BJ (cell line): ENCODE results near the gene DISP2. TPM values are rescaled to one million over a fixed set of nuclear protein-coding genes. Genes with fewer than 3 reads are reported as not detected.

ENCODE experiments used
- CTCF ChIA-PET: fragments of 350-600 bp; formaldehyde crosslinking; extraction: SDS; loops from one replicate; lab custom pipeline; 2021; ENCODE audit warnings: antibody characterized with exemption, inconsistent platforms; lab: Yijun Ruan, JAX
- POLR2A ChIA-PET: fragments of 300-600 bp; sonication (Branson Sonifier 250); formaldehyde crosslinking; extraction: SDS; loops from one replicate; lab custom pipeline; 2021; ENCODE audit warnings: antibody characterized with exemption; lab: Charles Lee
- DNase-seq: peaks from one replicate; pipeline ENCODE4 v3.0.0-alpha.2; 2011; ENCODE audit warnings: low read depth
- H3K27me3 ChIP-seq: 2 replicates; pipeline ENCODE4 v1.6.0; 2011; ENCODE audit warnings: low read length; ENCODE audit not compliant: control insufficient read depth, insufficient read depth
- H3K36me3 ChIP-seq: 2 replicates; pipeline ENCODE4 v1.5.1; 2011; ENCODE audit warnings: low read length; ENCODE audit not compliant: control insufficient read depth, insufficient read depth
- H3K4me3 ChIP-seq: 2 replicates; pipeline ENCODE4 v1.5.1; 2011; ENCODE audit warnings: low read depth, mild to moderate bottlenecking, control low read depth, low read length
- polyA plus RNA-seq: library from polyadenylated mRNA; depleted of rRNA; stranded (reverse); fragments of >200 nt; gene quantifications from 2 replicates; pipeline ENCODE4 v1.2.3, GENCODE V29; 2011
- TF ChIP-seq, protein P1 (sequence below): IDR thresholded peaks from 2 replicates; pipeline ENCODE4 v1.5.1; 2011; ENCODE audit warnings: low read depth, mild to moderate bottlenecking, control low read depth, inconsistent platforms, low read length, moderate library complexity; ENCODE audit not compliant: insufficient read depth

Gene DISP2
- polyA plus RNA-seq, 1 experiment, result 0.16 TPM

DNA sequence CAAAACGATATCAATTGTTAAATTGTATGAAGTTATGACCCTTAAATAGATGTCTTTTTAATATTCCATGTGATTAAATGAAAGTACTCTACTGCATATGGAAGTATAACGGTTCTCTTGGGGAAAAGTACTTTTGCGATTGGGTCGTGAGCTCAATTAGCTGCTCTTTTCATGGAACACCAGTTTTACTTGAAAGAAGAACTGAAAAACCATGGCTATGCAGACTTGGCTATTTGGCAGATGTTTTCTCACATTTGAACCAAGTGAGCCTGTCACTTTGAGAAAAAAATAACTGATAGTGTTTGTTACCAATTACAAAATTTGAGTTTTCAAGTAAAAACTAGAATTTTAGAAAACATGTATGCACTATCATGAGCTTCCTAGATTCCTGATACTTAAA, 40.4 kb upstream of the DISP2 start:
- POLR2A ChIA-PET, result no interaction called here
- CTCF ChIA-PET, result interaction anchor here (1.8 to 11.9 kb wide), 5 partner anchors 9 to 104 kb away, joined by 3 to 127 read pairs (median 7); partner anchors contain the start of genes CCDC9B and PLCB2

DNA sequence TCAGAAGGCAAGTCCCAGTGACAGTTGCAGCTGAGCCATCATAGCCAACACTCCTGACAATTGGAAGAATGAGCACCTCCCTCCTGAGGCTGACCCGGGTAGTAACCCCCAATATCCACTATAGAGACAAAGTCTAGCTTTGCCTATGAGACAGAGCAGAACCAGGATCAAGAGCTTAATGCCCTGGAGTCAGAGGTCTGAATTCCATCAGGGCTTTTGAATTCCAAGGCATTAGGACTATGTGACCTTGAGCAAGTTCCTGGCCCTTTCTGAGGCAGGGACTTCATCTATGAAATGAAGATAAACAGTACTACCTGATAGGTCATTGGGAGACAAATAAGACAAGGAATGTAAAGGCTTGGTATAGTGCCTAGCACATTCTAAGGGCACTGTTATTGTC, 37.6 kb upstream of the DISP2 start:
- POLR2A ChIA-PET, result no interaction called here
- CTCF ChIA-PET, result interaction anchor here (0.7 to 8.1 kb wide), 17 partner anchors 8 to 111 kb away, joined by 3 to 124 read pairs (median 4); partner anchors contain the start of gene CCDC9B
- no peaks in the 10 kb centered on the region; the same call in 1 of the 2 replicates for H3K27me3 ChIP-seq
- no peaks in the 10 kb centered on the region for H3K36me3 ChIP-seq
- DNase-seq, result no peak
- TF ChIP-seq, protein P1, sequence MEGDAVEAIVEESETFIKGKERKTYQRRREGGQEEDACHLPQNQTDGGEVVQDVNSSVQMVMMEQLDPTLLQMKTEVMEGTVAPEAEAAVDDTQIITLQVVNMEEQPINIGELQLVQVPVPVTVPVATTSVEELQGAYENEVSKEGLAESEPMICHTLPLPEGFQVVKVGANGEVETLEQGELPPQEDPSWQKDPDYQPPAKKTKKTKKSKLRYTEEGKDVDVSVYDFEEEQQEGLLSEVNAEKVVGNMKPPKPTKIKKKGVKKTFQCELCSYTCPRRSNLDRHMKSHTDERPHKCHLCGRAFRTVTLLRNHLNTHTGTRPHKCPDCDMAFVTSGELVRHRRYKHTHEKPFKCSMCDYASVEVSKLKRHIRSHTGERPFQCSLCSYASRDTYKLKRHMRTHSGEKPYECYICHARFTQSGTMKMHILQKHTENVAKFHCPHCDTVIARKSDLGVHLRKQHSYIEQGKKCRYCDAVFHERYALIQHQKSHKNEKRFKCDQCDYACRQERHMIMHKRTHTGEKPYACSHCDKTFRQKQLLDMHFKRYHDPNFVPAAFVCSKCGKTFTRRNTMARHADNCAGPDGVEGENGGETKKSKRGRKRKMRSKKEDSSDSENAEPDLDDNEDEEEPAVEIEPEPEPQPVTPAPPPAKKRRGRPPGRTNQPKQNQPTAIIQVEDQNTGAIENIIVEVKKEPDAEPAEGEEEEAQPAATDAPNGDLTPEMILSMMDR, result no peak
- H3K4me3 ChIP-seq, result no peak overlapping the region

More for the DNA sequence above, 40.4 kb upstream of the DISP2 start:
- TF ChIP-seq, protein P1, result no peak
- H3K4me3 ChIP-seq, result no peak overlapping the region
- no peak for DNase-seq
- H3K27me3 ChIP-seq, result no peaks in the 10 kb centered on the region; the same call in 1 of the 2 replicates
- H3K36me3 ChIP-seq, result no peaks in the 10 kb centered on the region

DNA sequence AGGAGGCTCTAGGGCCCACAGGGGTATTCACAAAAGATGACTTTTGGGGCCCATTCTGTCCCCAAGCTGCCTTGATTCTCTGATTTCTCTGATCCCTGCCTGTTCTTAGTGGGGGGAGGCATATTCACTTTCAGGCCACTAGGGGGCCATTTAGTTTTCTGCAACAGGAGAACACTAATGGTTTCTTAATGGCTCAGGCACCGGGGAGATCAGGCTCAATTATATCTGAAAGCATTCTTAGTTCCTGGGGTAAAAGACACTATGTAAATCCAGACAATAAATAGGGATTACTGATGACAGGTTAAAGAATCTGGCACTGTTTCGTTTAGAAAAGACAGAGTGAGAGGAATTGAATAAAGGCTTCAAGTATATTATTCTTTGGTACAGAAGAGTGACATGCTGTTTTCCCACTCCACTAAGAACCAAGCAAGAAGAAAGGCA, 37.1 kb upstream of the DISP2 start:
- ChIA-PET POLR2A (no interaction called here), CTCF (interaction anchor here (0.6 to 8.1 kb wide), 17 partner anchors 10 to 110 kb away, joined by 3 to 124 read pairs (median 4); partner anchors contain the start of gene CCDC9B)
- no peak overlapping the region for H3K4me3 ChIP-seq
- no peaks in the 10 kb centered on the region; the same call in 1 of the 2 replicates for H3K27me3 ChIP-seq
- H3K36me3 ChIP-seq, result no peaks in the 10 kb centered on the region
- TF ChIP-seq, protein P1, result peak; percentile 91
- no peak for DNase-seq

DNA sequence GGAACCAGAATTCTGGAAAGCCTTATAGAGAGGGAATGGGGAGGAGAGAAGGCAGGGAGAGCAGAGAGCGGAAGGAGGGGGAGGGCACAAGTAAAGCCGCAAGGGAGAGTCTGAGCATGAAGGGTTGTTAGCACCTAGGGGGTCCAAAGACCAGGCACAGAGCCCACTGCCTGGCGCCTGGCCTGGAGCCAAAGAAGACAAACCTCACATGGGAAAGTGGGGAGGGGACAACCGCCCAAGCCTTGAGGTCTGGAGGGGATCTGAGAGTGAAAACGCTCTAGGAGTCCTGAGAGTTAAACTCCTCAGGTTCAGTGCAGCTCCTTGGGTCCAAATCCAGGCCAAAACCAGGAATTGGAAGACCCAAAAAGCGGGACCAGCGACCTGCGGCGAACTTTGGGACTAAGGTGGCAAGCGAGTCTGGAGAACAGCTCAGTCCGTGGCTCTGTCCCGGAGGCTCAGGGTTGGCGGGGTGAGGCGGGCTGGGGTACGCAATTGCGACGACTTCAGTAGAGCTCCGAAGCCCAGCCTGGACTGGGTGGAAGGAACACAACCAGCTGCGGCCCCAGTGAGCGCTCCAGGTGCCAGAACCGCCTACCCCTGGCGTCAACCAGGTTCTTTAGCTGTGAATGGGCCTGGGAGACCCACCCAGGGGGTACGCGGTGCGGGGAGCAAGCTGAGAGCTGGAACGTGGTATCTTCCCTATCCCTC, 35.3 kb upstream of the DISP2 start:
- Histone ChIP-seq H3K36me3 (no peaks in the 10 kb centered on the region; the same call in 1 of the 2 replicates), H3K4me3 (peak overlapping the region; percentile 72; the same call in 1 of the 2 replicates), H3K27me3 (no peaks in the 10 kb centered on the region; the same call in 1 of the 2 replicates)
- TF ChIP-seq, protein P1, result no peak
- no peak for DNase-seq
- ChIA-PET POLR2A (interaction anchor here (1.0 to 1.4 kb wide), 2 partner anchors 15 to 18 kb away, joined by 3 read pairs; partner anchors contain the start of gene CCDC9B), CTCF (interaction anchor here (0.7 to 8.1 kb wide), 15 partner anchors 8 to 186 kb away, joined by 3 to 124 read pairs (median 5); partner anchors contain the start of genes BAHD1, CCDC9B and IVD)
